Ishikawa (cell line): ENCODE measurements around the gene TH.
A peak's percentile ranks its signal among the peaks of the same experiment; 100 is the strongest.

Experiments used
- CEBPB ChIP-seq: IDR thresholded peaks from 2 replicates; pipeline ENCODE4 v1.6.1; 2012
- CREB1 ChIP-seq: IDR thresholded peaks from 2 replicates; pipeline ENCODE4 v1.6.1; 2012; ENCODE audit warnings: low read depth
- EGR1 ChIP-seq: IDR thresholded peaks from 2 replicates; pipeline ENCODE4 v1.6.1; 2012
- EP300 ChIP-seq: IDR thresholded peaks from 2 replicates; pipeline ENCODE4 v1.6.1; 2012; ENCODE audit warnings: borderline replicate concordance
- FOXM1 ChIP-seq: IDR thresholded peaks from 2 replicates; pipeline ENCODE4 v1.6.1; 2012; ENCODE audit warnings: low read depth, borderline replicate concordance
- MAX ChIP-seq: IDR thresholded peaks from 2 replicates; pipeline ENCODE4 v1.6.1; 2012
- NFIC ChIP-seq: IDR thresholded peaks from 2 replicates; pipeline ENCODE4 v1.6.1; 2012
- RAD21 ChIP-seq: IDR thresholded peaks from 2 replicates; pipeline ENCODE4 v1.6.1; 2012; ENCODE audit warnings: low read depth
- TAF1 ChIP-seq: IDR thresholded peaks from 2 replicates; pipeline ENCODE4 v1.6.1; 2012; ENCODE audit warnings: low read depth, mild to moderate bottlenecking
- TCF12 ChIP-seq: IDR thresholded peaks from 2 replicates; pipeline ENCODE4 v1.6.1; 2012; ENCODE audit warnings: low read depth
- TEAD4 ChIP-seq: IDR thresholded peaks from 2 replicates; pipeline ENCODE4 v1.6.1; 2012
- YY1 ChIP-seq: IDR thresholded peaks from 2 replicates; pipeline ENCODE4 v1.6.1; 2012; ENCODE audit warnings: low read depth
- ZBTB7A ChIP-seq: IDR thresholded peaks from 2 replicates; pipeline ENCODE4 v1.6.1; 2012; ENCODE audit warnings: low read depth
- TF ChIP-seq, protein P1 (sequence below): IDR thresholded peaks from 2 replicates; pipeline ENCODE4 v1.6.1; 2012; ENCODE audit warnings: low read depth, mild to moderate bottlenecking
- TF ChIP-seq, protein P2 (sequence below): IDR thresholded peaks from 2 replicates; pipeline ENCODE4 v1.6.1; 2012

Gene TH

GRCh38 chr11:2142300-2142759, 29.3 kb downstream of the TH start:
- TF ChIP-seq TEAD4 (no peak), ZBTB7A (no peak), NFIC (no peak), TCF12 (no peak), EGR1 (no peak), CREB1 (no peak), EP300 (no peak), RAD21 (no peak), TAF1 (no peak), CEBPB (no peak), MAX (no peak), YY1 (no peak), FOXM1 (no peak)
- TF ChIP-seq, protein P1, sequence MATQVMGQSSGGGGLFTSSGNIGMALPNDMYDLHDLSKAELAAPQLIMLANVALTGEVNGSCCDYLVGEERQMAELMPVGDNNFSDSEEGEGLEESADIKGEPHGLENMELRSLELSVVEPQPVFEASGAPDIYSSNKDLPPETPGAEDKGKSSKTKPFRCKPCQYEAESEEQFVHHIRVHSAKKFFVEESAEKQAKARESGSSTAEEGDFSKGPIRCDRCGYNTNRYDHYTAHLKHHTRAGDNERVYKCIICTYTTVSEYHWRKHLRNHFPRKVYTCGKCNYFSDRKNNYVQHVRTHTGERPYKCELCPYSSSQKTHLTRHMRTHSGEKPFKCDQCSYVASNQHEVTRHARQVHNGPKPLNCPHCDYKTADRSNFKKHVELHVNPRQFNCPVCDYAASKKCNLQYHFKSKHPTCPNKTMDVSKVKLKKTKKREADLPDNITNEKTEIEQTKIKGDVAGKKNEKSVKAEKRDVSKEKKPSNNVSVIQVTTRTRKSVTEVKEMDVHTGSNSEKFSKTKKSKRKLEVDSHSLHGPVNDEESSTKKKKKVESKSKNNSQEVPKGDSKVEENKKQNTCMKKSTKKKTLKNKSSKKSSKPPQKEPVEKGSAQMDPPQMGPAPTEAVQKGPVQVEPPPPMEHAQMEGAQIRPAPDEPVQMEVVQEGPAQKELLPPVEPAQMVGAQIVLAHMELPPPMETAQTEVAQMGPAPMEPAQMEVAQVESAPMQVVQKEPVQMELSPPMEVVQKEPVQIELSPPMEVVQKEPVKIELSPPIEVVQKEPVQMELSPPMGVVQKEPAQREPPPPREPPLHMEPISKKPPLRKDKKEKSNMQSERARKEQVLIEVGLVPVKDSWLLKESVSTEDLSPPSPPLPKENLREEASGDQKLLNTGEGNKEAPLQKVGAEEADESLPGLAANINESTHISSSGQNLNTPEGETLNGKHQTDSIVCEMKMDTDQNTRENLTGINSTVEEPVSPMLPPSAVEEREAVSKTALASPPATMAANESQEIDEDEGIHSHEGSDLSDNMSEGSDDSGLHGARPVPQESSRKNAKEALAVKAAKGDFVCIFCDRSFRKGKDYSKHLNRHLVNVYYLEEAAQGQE: no peak
- TF ChIP-seq, protein P2, sequence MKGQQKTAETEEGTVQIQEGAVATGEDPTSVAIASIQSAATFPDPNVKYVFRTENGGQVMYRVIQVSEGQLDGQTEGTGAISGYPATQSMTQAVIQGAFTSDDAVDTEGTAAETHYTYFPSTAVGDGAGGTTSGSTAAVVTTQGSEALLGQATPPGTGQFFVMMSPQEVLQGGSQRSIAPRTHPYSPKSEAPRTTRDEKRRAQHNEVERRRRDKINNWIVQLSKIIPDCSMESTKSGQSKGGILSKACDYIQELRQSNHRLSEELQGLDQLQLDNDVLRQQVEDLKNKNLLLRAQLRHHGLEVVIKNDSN: no peak

DNA sequence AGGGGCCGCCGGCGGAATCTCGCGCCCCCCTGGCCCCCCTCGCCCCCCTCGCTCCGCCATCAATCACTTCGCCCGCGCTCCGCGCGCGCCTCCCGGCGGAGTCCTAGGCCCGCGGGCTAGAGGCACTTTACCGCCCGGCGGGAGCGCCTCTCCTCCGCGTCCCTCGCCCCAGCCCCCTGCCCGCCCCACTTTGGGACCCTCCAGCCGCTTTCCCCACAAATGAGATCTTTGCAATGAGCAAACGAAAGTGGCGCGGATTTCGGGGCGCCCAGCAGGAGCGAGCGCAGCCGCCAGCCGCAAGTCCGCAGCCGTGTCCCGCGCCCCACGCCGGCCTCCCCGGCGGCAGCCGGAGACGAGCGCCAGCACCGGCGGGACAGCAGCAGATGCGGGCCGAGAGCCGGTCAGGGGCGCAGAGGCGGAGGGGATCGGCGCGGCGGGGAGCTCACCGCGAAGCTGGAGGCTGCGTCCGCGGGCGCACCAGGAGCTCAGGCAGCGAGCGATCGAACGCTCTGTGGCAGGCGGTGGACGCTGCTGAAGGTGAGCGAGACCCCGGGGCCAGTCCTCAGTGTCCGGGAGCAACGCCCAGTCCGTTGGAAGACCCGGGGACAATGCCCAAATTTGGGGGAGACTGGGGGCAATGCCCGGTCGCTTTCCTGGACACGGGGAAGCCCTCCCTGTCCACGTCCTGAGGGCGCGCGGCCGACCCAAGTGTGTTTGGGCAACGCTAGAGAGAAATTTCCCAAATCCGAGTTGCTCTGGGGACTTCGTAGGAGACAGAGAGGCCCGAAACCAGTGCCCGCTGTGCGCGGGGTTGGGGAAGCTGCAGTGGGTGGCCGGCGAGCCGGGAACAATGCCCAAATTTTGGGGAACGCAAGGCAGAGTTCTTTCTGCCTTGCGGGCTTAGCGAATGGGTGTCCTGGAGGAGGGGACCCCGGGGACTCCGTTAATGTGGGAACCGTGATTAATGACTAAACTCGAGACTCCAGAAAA, 30.9 kb downstream of the TH start:
- TF ChIP-seq EP300: no peak
- TF ChIP-seq RAD21: no peak
- no peak for TF ChIP-seq TAF1
- TF ChIP-seq, protein P1: no peak

GRCh38 chr11:2139621-2140337, 31.8 kb downstream of the TH start:
- TF ChIP-seq MAX (no peak), ZBTB7A (peak; percentile 42; the same call in 1 of the 2 replicates)

- no peak for TF ChIP-seq RAD21
- TF ChIP-seq TAF1: no peak
- TF ChIP-seq CEBPB: no peak
- TF ChIP-seq CREB1: no peak
- TF ChIP-seq, protein P2: no peak
- TF ChIP-seq YY1: no peak
- peak; percentile 43; the same call in 1 of the 2 replicates for TF ChIP-seq EGR1
- TF ChIP-seq MAX: no peak
Observed at GRCh38 chr11:2139123-2139521, 32.5 kb downstream of the TH start, which contains the start of gene IGF2. Gene IGF2 (minus strand): TSS chr11:2139389. CDS start chr11:2135523, 3,866 bp downstream.

GRCh38 chr11:2138431-2139122, 33.0 kb downstream of the TH start:
- TF ChIP-seq MAX (no peak), FOXM1 (no peak), TEAD4 (no peak), CEBPB (no peak), TAF1 (no peak), YY1 (no peak), CREB1 (no peak), EGR1 (no peak), ZBTB7A (no peak), EP300 (no peak), TCF12 (no peak), NFIC (no peak), RAD21 (no peak)
- TF ChIP-seq, protein P1: no peak
- TF ChIP-seq, protein P2: no peak
